HepG2 (cell line): ENCODE data around the gene ARFGEF3. TPM values are rescaled to one million over a fixed set of nuclear protein-coding genes. Genes with fewer than 3 reads are reported as not detected.

ENCODE experiments used
- HES4 ChIP-seq: sonication (generic); formaldehyde crosslinking; IDR thresholded peaks from 2 replicates; pipeline ENCODE4 v1.9.0; 2021; ENCODE audit warnings: mild to moderate bottlenecking, missing genetic modification reagents, borderline replicate concordance
- HMG20B ChIP-seq: conservative IDR thresholded peaks from 2 replicates; pipeline ENCODE4 v1.6.1; 2016; ENCODE audit warnings: missing genetic modification reagents, missing compliant biosample characterization
- HMGXB3 ChIP-seq: sonication (generic); formaldehyde crosslinking; IDR thresholded peaks from 2 replicates; pipeline ENCODE4 v1.4.0; 2020; ENCODE audit warnings: missing genetic modification reagents, borderline replicate concordance
- HNRNPK ChIP-seq: fragments of 200-400 bp; formaldehyde crosslinking; IDR thresholded peaks from 2 replicates; pipeline ENCODE4 v1.6.1; 2018; ENCODE audit warnings: low read length, low read depth, moderate library complexity, mild to moderate bottlenecking; ENCODE audit not compliant: poor library complexity, severe bottlenecking
- HOXA5 ChIP-seq: sonication (generic); formaldehyde crosslinking; IDR thresholded peaks from 2 replicates; pipeline ENCODE4 v1.4.0; 2020; ENCODE audit warnings: missing genetic modification reagents
- STAT5B ChIP-seq: sonication (generic); formaldehyde crosslinking; IDR thresholded peaks from 2 replicates; pipeline ENCODE4 v1.4.0; 2020; ENCODE audit warnings: missing genetic modification reagents
- polyA plus RNA-seq, 8 experiments: library from polyadenylated mRNA; depleted of rRNA in 3 of 8; stranded (reverse) in 7 of 8; unstranded in 1 of 8; fragments of >200 nt; fragmentation: Illumina TruSeq in 4 of 8; extraction: Trizol in 4 of 8; gene quantifications; 2 replicates each; pipeline versions ENCODE4 v1.2.1 to v1.2.3, GENCODE V29; 2011 to 2016; ENCODE audit warnings: low read depth in 4 of 8, missing spikeins in 1 of 8, mixed read lengths in 1 of 8; ENCODE audit not compliant: insufficient read depth in 1 of 8
- total RNA-seq, 5 experiments: library from RNA; depleted of rRNA; stranded (reverse); fragments of >200 nt; fragmentation: Illumina TruSeq; extraction: Trizol; gene quantifications; 2 replicates each; pipeline ENCODE4 v1.2.3, GENCODE V29; 2016; ENCODE audit warnings: low read depth in 1 of 5
- TF ChIP-seq, protein P1 (sequence below): sonication (generic); formaldehyde crosslinking; IDR thresholded peaks from 2 replicates; pipeline ENCODE4 v1.5.0; 2020; ENCODE audit warnings: mild to moderate bottlenecking, missing genetic modification reagents, borderline replicate concordance
- TF ChIP-seq, protein P2 (sequence below): sonication (generic); formaldehyde crosslinking; IDR thresholded peaks from 2 replicates; pipeline ENCODE4 v1.5.1; 2020; ENCODE audit warnings: mild to moderate bottlenecking, missing genetic modification reagents, borderline replicate concordance

The ARFGEF3 gene
- total and polyA plus RNA-seq, 2 of the 13 experiments (the other 11 are each of a cell fraction or from before 2014, with no cell fraction given): 0.60 to 2.6 TPM

GRCh38 chr6:138182939-138183789, 21.4 kb downstream of the ARFGEF3 start (continued):
- TF ChIP-seq HMGXB3 (no peak), HES4 (CRISPR knock-in tag) (no peak), STAT5B (CRISPR knock-in tag) (no peak), HMG20B (CRISPR knock-in tag) (no peak), HOXA5 (CRISPR knock-in tag) (no peak), HNRNPK (no peak)
- TF ChIP-seq, protein P1, sequence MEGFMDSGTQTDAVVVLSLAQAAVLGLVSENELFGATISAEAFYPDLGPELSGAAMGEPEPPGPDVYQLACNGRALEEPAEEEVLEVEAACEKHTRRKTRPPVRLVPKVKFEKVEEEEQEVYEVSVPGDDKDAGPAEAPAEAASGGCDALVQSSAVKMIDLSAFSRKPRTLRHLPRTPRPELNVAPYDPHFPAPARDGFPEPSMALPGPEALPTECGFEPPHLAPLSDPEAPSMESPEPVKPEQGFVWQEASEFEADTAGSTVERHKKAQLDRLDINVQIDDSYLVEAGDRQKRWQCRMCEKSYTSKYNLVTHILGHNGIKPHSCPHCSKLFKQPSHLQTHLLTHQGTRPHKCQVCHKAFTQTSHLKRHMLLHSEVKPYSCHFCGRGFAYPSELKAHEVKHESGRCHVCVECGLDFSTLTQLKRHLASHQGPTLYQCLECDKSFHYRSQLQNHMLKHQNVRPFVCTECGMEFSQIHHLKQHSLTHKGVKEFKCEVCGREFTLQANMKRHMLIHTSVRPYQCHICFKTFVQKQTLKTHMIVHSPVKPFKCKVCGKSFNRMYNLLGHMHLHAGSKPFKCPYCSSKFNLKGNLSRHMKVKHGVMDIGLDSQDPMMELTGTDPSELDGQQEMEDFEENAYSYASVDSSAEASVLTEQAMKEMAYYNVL (CRISPR knock-in tag): no peak
- TF ChIP-seq, protein P2, sequence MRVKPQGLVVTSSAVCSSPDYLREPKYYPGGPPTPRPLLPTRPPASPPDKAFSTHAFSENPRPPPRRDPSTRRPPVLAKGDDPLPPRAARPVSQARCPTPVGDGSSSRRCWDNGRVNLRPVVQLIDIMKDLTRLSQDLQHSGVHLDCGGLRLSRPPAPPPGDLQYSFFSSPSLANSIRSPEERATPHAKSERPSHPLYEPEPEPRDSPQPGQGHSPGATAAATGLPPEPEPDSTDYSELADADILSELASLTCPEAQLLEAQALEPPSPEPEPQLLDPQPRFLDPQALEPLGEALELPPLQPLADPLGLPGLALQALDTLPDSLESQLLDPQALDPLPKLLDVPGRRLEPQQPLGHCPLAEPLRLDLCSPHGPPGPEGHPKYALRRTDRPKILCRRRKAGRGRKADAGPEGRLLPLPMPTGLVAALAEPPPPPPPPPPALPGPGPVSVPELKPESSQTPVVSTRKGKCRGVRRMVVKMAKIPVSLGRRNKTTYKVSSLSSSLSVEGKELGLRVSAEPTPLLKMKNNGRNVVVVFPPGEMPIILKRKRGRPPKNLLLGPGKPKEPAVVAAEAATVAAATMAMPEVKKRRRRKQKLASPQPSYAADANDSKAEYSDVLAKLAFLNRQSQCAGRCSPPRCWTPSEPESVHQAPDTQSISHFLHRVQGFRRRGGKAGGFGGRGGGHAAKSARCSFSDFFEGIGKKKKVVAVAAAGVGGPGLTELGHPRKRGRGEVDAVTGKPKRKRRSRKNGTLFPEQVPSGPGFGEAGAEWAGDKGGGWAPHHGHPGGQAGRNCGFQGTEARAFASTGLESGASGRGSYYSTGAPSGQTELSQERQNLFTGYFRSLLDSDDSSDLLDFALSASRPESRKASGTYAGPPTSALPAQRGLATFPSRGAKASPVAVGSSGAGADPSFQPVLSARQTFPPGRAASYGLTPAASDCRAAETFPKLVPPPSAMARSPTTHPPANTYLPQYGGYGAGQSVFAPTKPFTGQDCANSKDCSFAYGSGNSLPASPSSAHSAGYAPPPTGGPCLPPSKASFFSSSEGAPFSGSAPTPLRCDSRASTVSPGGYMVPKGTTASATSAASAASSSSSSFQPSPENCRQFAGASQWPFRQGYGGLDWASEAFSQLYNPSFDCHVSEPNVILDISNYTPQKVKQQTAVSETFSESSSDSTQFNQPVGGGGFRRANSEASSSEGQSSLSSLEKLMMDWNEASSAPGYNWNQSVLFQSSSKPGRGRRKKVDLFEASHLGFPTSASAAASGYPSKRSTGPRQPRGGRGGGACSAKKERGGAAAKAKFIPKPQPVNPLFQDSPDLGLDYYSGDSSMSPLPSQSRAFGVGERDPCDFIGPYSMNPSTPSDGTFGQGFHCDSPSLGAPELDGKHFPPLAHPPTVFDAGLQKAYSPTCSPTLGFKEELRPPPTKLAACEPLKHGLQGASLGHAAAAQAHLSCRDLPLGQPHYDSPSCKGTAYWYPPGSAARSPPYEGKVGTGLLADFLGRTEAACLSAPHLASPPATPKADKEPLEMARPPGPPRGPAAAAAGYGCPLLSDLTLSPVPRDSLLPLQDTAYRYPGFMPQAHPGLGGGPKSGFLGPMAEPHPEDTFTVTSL (CRISPR knock-in tag): no peak
